SU-DHL-6 (cell line): ENCODE measurements around the gene LASP1.

Experiments used
- EZH2phosphoT487 ChIP-seq: fragments of 200-600 bp; sonication (generic), shearing (Covaris generic); conservative IDR thresholded peaks from 2 replicates; pipeline ENCODE4 v1.6.1; 2018; ENCODE audit warnings: mild to moderate bottlenecking, antibody characterized with exemption, low read length, moderate library complexity, mixed read lengths
- TF ChIP-seq, protein P1 (sequence below): fragments of 200-600 bp; sonication (generic); IDR thresholded peaks from one replicate; pipeline ENCODE4 v1.5.1; 2017; ENCODE audit warnings: antibody characterized with exemption, mild to moderate bottlenecking, low read length, moderate library complexity; ENCODE audit not compliant: insufficient read depth, poor library complexity, severe bottlenecking

GRCh38 chr17:38942696-38943334, 73.0 kb downstream of the LASP1 start:
- TF ChIP-seq, protein P1, sequence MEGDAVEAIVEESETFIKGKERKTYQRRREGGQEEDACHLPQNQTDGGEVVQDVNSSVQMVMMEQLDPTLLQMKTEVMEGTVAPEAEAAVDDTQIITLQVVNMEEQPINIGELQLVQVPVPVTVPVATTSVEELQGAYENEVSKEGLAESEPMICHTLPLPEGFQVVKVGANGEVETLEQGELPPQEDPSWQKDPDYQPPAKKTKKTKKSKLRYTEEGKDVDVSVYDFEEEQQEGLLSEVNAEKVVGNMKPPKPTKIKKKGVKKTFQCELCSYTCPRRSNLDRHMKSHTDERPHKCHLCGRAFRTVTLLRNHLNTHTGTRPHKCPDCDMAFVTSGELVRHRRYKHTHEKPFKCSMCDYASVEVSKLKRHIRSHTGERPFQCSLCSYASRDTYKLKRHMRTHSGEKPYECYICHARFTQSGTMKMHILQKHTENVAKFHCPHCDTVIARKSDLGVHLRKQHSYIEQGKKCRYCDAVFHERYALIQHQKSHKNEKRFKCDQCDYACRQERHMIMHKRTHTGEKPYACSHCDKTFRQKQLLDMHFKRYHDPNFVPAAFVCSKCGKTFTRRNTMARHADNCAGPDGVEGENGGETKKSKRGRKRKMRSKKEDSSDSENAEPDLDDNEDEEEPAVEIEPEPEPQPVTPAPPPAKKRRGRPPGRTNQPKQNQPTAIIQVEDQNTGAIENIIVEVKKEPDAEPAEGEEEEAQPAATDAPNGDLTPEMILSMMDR, result no peak
- TF ChIP-seq EZH2phosphoT487, result no peak
